Neural progenitor cell (in vitro differentiated cells): ENCODE results near the gene CERS6. TPM values are rescaled to one million over a fixed set of nuclear protein-coding genes. Genes with fewer than 3 reads are reported as not detected.

ENCODE experiments used
- DNase-seq: peaks from one replicate; pipeline ENCODE4 v3.0.0-alpha.2; 2016; ENCODE audit warnings: low spot score
- H2AFZ ChIP-seq: fragments of 200-600 bp; sonication (generic); replicated peaks from 2 replicates; pipeline ENCODE4 v1.6.1; 2016; ENCODE audit warnings: antibody characterized with exemption
- H3F3A ChIP-seq: fragments of 200-600 bp; sonication (generic); 2 replicates; pipeline ENCODE4 v1.6.1; 2016; ENCODE audit warnings: antibody characterized with exemption, low read depth
- H3K27ac ChIP-seq: fragments of 200-600 bp; sonication (generic); 2 replicates; pipeline ENCODE4 v1.5.1; 2016; ENCODE audit warnings: mild to moderate bottlenecking
- H3K27me3 ChIP-seq: fragments of 200-600 bp; sonication (generic); 2 replicates; pipeline ENCODE4 v1.6.1; 2016; ENCODE audit warnings: mild to moderate bottlenecking, moderate library complexity
- H3K36me3 ChIP-seq: fragments of 200-600 bp; sonication (generic); 2 replicates; pipeline ENCODE4 v1.5.1; 2016
- H3K4me1 ChIP-seq: fragments of 200-600 bp; sonication (generic); 2 replicates; pipeline ENCODE4 v1.6.1; 2016; ENCODE audit warnings: mixed run types
- H3K4me2 ChIP-seq: fragments of 200-600 bp; sonication (generic); 2 replicates; pipeline ENCODE4 v1.6.1; 2016
- H3K4me3 ChIP-seq: fragments of 200-600 bp; sonication (generic); 2 replicates; pipeline ENCODE4 v1.5.1; 2016
- H3K79me2 ChIP-seq: fragments of 200-600 bp; sonication (generic); 2 replicates; pipeline ENCODE4 v1.6.1; 2016; ENCODE audit warnings: low read depth
- H3K9ac ChIP-seq: fragments of 200-600 bp; sonication (generic); 2 replicates; pipeline ENCODE4 v1.6.1; 2016
- H3K9me3 ChIP-seq: fragments of 200-600 bp; sonication (generic); 2 replicates; pipeline ENCODE4 v1.5.1; 2016; ENCODE audit warnings: low read depth
- H4K20me1 ChIP-seq: fragments of 200-600 bp; sonication (generic); 2 replicates; pipeline ENCODE4 v1.6.1; 2016; ENCODE audit warnings: low read depth
- H3K27ac Mint-ChIP-seq: 3 replicates; pipeline ENCODE4 v1.8.0; 2021; ENCODE audit warnings: mixed read lengths
- H3K27me3 Mint-ChIP-seq: 2 replicates; pipeline ENCODE4 v1.8.0; 2022; ENCODE audit warnings: low read depth, mild to moderate bottlenecking, inconsistent platforms, moderate library complexity, mixed read lengths; ENCODE audit not compliant: insufficient read depth
- H3K36me3 Mint-ChIP-seq: 3 replicates; pipeline ENCODE4 v1.8.0; 2021; ENCODE audit warnings: mixed read lengths
- H3K4me1 Mint-ChIP-seq: 3 replicates; pipeline ENCODE4 v1.8.0; 2021; ENCODE audit warnings: mixed read lengths
- H3K4me3 Mint-ChIP-seq: 3 replicates; pipeline ENCODE4 v1.8.0; 2021; ENCODE audit warnings: mild to moderate bottlenecking, moderate library complexity, mixed read lengths
- H3K9me3 Mint-ChIP-seq: 3 replicates; pipeline ENCODE4 v1.8.0; 2020; ENCODE audit warnings: mixed read lengths
- CTCF ChIP-seq: fragments of 200-600 bp; sonication (generic); IDR thresholded peaks from 2 replicates; pipeline ENCODE4 v1.5.1; 2017; ENCODE audit warnings: antibody characterized with exemption, mild to moderate bottlenecking
- EZH2 ChIP-seq: fragments of 200-600 bp; sonication (generic); IDR thresholded peaks from 2 replicates; pipeline ENCODE4 v1.6.1; 2017; ENCODE audit warnings: antibody characterized with exemption, mild to moderate bottlenecking, moderate library complexity
- EZH2phosphoT487 ChIP-seq: fragments of 200-600 bp; sonication (generic); IDR thresholded peaks from 2 replicates; pipeline ENCODE4 v1.6.1; 2017; ENCODE audit warnings: antibody characterized with exemption
- total RNA-seq: library from RNA; depleted of rRNA; stranded (reverse); fragments of >200 nt; gene quantifications from 2 replicates; pipeline ENCODE4 v1.2.3, GENCODE V29; 2015; ENCODE audit warnings: low replicate concordance

The CERS6 gene
- total RNA-seq, 1 donor from 2014 or later = 50.8 TPM

GRCh38 chr2:168698969-168699368 is 242.9 kb downstream of the CERS6 start:
- Mint-ChIP-seq H3K9me3 (no peaks in the 10 kb centered on the region), H3K27ac (no peak overlapping the region), H3K4me1 (peaks cover 8% of the 10 kb centered on the region), H3K36me3 (peaks cover 18% of the 10 kb centered on the region), H3K27me3 (no peaks in the 10 kb centered on the region), H3K4me3 (no peak overlapping the region)
- Histone ChIP-seq H3K9ac (no peak overlapping the region), H3K79me2 (no peaks in the 10 kb centered on the region), H2AFZ (no peak overlapping the region), H3K27me3 (no peaks in the 10 kb centered on the region), H3K4me3 (no peak overlapping the region), H4K20me1 (no peaks in the 10 kb centered on the region), H3F3A (no peaks in the 10 kb centered on the region), H3K4me2 (no peak overlapping the region), H3K36me3 (no peaks in the 10 kb centered on the region), H3K9me3 (no peaks in the 10 kb centered on the region), H3K27ac (no peak overlapping the region), H3K4me1 (no peaks in the 10 kb centered on the region)
- TF ChIP-seq EZH2 (no peak), CTCF (no peak), EZH2phosphoT487 (no peak)
- no peak for DNase-seq

- no peak overlapping the region for H3K4me2 ChIP-seq
- no peak overlapping the region for H3K4me3 ChIP-seq
- no peaks in the 10 kb centered on the region for H4K20me1 ChIP-seq
- H3K36me3 ChIP-seq = no peaks in the 10 kb centered on the region
- no peaks in the 10 kb centered on the region for H3K27me3 ChIP-seq
- no peaks in the 10 kb centered on the region for H3F3A ChIP-seq
- Mint-ChIP-seq H3K4me3 (no peak overlapping the region), H3K4me1 (peaks cover 8% of the 10 kb centered on the region), H3K9me3 (no peaks in the 10 kb centered on the region), H3K27me3 (no peaks in the 10 kb centered on the region), H3K36me3 (peaks cover 18% of the 10 kb centered on the region), H3K27ac (no peak overlapping the region)
- H2AFZ ChIP-seq = no peak overlapping the region
- no peaks in the 10 kb centered on the region for H3K79me2 ChIP-seq
- no peak overlapping the region for H3K27ac ChIP-seq
- no peaks in the 10 kb centered on the region for H3K9me3 ChIP-seq
- DNase-seq = no peak
- no peak for TF ChIP-seq EZH2
- no peak for TF ChIP-seq CTCF
- no peak for TF ChIP-seq EZH2phosphoT487
- no peaks in the 10 kb centered on the region for H3K4me1 ChIP-seq
- H3K9ac ChIP-seq = no peak overlapping the region
These were observed 243.9 kb downstream of the CERS6 start for GRCh38 chr2:168699844-168700417.

- H3K9me3 Mint-ChIP-seq = no peaks in the 10 kb centered on the region
- Histone ChIP-seq H3K4me1 (no peaks in the 10 kb centered on the region), H4K20me1 (no peaks in the 10 kb centered on the region), H3K4me3 (no peak overlapping the region), H3K9ac (no peak overlapping the region), H3F3A (no peaks in the 10 kb centered on the region), H3K9me3 (no peaks in the 10 kb centered on the region), H3K27ac (no peak overlapping the region), H3K4me2 (no peak overlapping the region), H3K36me3 (no peaks in the 10 kb centered on the region), H3K27me3 (no peaks in the 10 kb centered on the region), H2AFZ (no peak overlapping the region), H3K79me2 (no peaks in the 10 kb centered on the region)
- no peaks in the 10 kb centered on the region for H3K27me3 Mint-ChIP-seq
- DNase-seq = no peak
- H3K4me1 Mint-ChIP-seq = peaks cover 8% of the 10 kb centered on the region
- H3K36me3 Mint-ChIP-seq = peaks cover 16% of the 10 kb centered on the region
- no peak for TF ChIP-seq CTCF
- TF ChIP-seq EZH2phosphoT487 = no peak
- no peak for TF ChIP-seq EZH2
- no peak overlapping the region for H3K27ac Mint-ChIP-seq
- no peak overlapping the region for H3K4me3 Mint-ChIP-seq
These were observed 244.7 kb downstream of the CERS6 start for GRCh38 chr2:168700615-168701245.
